ENCODE measurements around the gene BORCS6. TPM values are rescaled to one million over a fixed set of nuclear protein-coding genes. Genes with fewer than 3 reads are reported as not detected.

BORCS6 gene
- polyA plus RNA-seq, 3 donors = 5.4 to 14.1 (median 13.9) TPM

- Histone ChIP-seq H3K4me3 (replicated peaks in 1 of 3; ENCODE audit: low read depth in 2 of 3, low read length in 3 of 3) (no peak overlapping the region), H3K9ac (ENCODE audit: insufficient read depth, low read length, poor library complexity, severe bottlenecking) (no peak overlapping the region), H3K4me1 (ENCODE audit: control insufficient read depth in 1 of 2, insufficient read depth in 2 of 2, low read length in 2 of 2) (peaks cover 6 to 12% of the 10 kb centered on the region in 2 donors), H3K9me3 (replicated peaks in 1 of 2; ENCODE audit: control insufficient read depth in 1 of 2, insufficient read depth in 1 of 2, low read length in 2 of 2) (no peaks in the 10 kb centered on the region), H4K20me1 (ENCODE audit: insufficient read depth, low read length) (peaks cover 100% of the 10 kb centered on the region), H3K4me2 (replicated peaks; ENCODE audit: extremely low read depth, low read length, poor library complexity, severe bottlenecking) (no peak overlapping the region), H3K79me2 (ENCODE audit: insufficient read depth, low read length) (peaks cover 11% of the 10 kb centered on the region), H3K36me3 (replicated peaks in 1 of 2; ENCODE audit: control insufficient read depth in 1 of 2, insufficient read depth in 2 of 2, low read length in 2 of 2) (peaks cover 93 to 100% of the 10 kb centered on the region in 2 donors), H2AFZ (ENCODE audit: insufficient read depth, low read depth, low read length, poor library complexity, severe bottlenecking) (no peak overlapping the region), H3K27ac (ENCODE audit: low read depth in 1 of 2, low read length in 2 of 2) (no peak overlapping the region), H3K27me3 (ENCODE audit: control insufficient read depth in 2 of 2, insufficient read depth in 2 of 2, low read length in 2 of 2) (no peaks in the 10 kb centered on the region)
- H3K27ac Mint-ChIP-seq = no peak overlapping the region
- TF ChIP-seq, protein P1, sequence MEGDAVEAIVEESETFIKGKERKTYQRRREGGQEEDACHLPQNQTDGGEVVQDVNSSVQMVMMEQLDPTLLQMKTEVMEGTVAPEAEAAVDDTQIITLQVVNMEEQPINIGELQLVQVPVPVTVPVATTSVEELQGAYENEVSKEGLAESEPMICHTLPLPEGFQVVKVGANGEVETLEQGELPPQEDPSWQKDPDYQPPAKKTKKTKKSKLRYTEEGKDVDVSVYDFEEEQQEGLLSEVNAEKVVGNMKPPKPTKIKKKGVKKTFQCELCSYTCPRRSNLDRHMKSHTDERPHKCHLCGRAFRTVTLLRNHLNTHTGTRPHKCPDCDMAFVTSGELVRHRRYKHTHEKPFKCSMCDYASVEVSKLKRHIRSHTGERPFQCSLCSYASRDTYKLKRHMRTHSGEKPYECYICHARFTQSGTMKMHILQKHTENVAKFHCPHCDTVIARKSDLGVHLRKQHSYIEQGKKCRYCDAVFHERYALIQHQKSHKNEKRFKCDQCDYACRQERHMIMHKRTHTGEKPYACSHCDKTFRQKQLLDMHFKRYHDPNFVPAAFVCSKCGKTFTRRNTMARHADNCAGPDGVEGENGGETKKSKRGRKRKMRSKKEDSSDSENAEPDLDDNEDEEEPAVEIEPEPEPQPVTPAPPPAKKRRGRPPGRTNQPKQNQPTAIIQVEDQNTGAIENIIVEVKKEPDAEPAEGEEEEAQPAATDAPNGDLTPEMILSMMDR (IDR thresholded peaks at IDR 0.05) = no peak
- peaks cover 85 to 100% of the 10 kb centered on the region in 2 donors for H3K36me3 Mint-ChIP-seq
- no peak overlapping the region for H3K4me3 Mint-ChIP-seq
- WGBS (ENCODE audit: insufficient coverage) = 91% methylated on average over 4 of the region's 12 CpGs
- H3K4me1 Mint-ChIP-seq = peaks cover 5% of the 10 kb centered on the region
- no peaks in the 10 kb centered on the region for H3K9me3 Mint-ChIP-seq
- intact Hi-C loops (cut with micrococcal nuclease) = no loop called here
- H3K27me3 Mint-ChIP-seq (ENCODE audit: low read depth in 3 of 3) = peaks cover 0 to 9% (median 3%) of the 10 kb centered on the region in 3 donors
- DNase-seq = no peak
These were observed 44.2 kb downstream of the BORCS6 start for GRCh38 chr17:8145811-8146210.

GRCh38 chr17:8144401-8145231 lies 45.4 kb downstream of the BORCS6 start:
- Mint-ChIP-seq H3K27ac (peak overlapping the region in 2 of 7 donors; percentile 60 to 85), H3K36me3 (peaks cover 82 to 95% of the 10 kb centered on the region in 2 donors)

More at GRCh38 chr17:8144401-8145231, 45.4 kb downstream of the BORCS6 start:
- DNase-seq = no peak
- peaks cover 2% of the 10 kb centered on the region for H3K4me1 Mint-ChIP-seq
- Histone ChIP-seq H2AFZ (ENCODE audit: insufficient read depth, low read depth, low read length, poor library complexity, severe bottlenecking) (no peak overlapping the region), H3K4me3 (replicated peaks in 1 of 3; ENCODE audit: low read depth in 2 of 3, low read length in 3 of 3) (no peak overlapping the region), H3K4me2 (replicated peaks; ENCODE audit: extremely low read depth, low read length, poor library complexity, severe bottlenecking) (no peak overlapping the region), H3K9ac (ENCODE audit: insufficient read depth, low read length, poor library complexity, severe bottlenecking) (no peak overlapping the region), H3K27me3 (ENCODE audit: control insufficient read depth in 2 of 2, insufficient read depth in 2 of 2, low read length in 2 of 2) (no peaks in the 10 kb centered on the region), H3K79me2 (ENCODE audit: insufficient read depth, low read length) (no peaks in the 10 kb centered on the region), H3K36me3 (replicated peaks in 1 of 2; ENCODE audit: control insufficient read depth in 1 of 2, insufficient read depth in 2 of 2, low read length in 2 of 2) (peaks cover 90 to 97% of the 10 kb centered on the region in 2 donors), H4K20me1 (ENCODE audit: insufficient read depth, low read length) (peaks cover 100% of the 10 kb centered on the region), H3K27ac (ENCODE audit: low read depth in 1 of 2, low read length in 2 of 2) (no peak overlapping the region), H3K9me3 (replicated peaks in 1 of 2; ENCODE audit: control insufficient read depth in 1 of 2, insufficient read depth in 1 of 2, low read length in 2 of 2) (no peaks in the 10 kb centered on the region), H3K4me1 (ENCODE audit: control insufficient read depth in 1 of 2, insufficient read depth in 2 of 2, low read length in 2 of 2) (peaks cover 12 to 16% of the 10 kb centered on the region in 2 donors)
- WGBS (ENCODE audit: insufficient coverage) = over 99% methylated on average over 13 of the region's 15 CpGs
- intact Hi-C loops (cut with micrococcal nuclease) = no loop called here
- peaks cover 0 to 7% (median 3%) of the 10 kb centered on the region in 3 donors for H3K27me3 Mint-ChIP-seq (ENCODE audit: low read depth in 3 of 3)
- TF ChIP-seq, protein P1 (IDR thresholded peaks at IDR 0.05) = no peak
- no peak overlapping the region for H3K4me3 Mint-ChIP-seq
- no peaks in the 10 kb centered on the region for H3K9me3 Mint-ChIP-seq
